Measurements from ENCODE around the gene USP40. TPM values are rescaled to one million over a fixed set of nuclear protein-coding genes. Genes with fewer than 3 reads are reported as not detected.

USP40 gene
- total and polyA plus RNA-seq, 2 experiments from 2014 or later: 5.7 to 11.7 TPM

- Histone ChIP-seq H3K9me2 (ENCODE audit: insufficient read depth) (0 out of 2 replicates have a peak, but pooled peaks cover 4% of the 10 kb centered on the region), H3K36me3 (ENCODE audit: insufficient read depth) (no peaks in the 10 kb centered on the region), H3K4me2 (no peak overlapping the region), H3F3A (replicated peaks; ENCODE audit: low read depth) (no peaks in the 10 kb centered on the region), H4K20me1 (replicated peaks; ENCODE audit: insufficient read depth) (no peaks in the 10 kb centered on the region; the same call in 1 of the 2 replicates), H3K4me1 (ENCODE audit: insufficient read depth) (no peaks in the 10 kb centered on the region), H2AFZ (no peak overlapping the region), H3K27me3 (ENCODE audit: insufficient read depth) (no peaks in the 10 kb centered on the region), H3K79me2 (replicated peaks; ENCODE audit: insufficient read depth) (no peaks in the 10 kb centered on the region), H3K27ac (ENCODE audit: low read depth) (no peak overlapping the region), H3K4me3 (no peak overlapping the region)
- DNase-seq (ENCODE audit: low spot score) (no peak), ATAC-seq (no peak)
- TF ChIP-seq CREB1 (CRISPR knock-in tag; IDR thresholded peaks at IDR 0.05; ENCODE audit: low read depth): no peak
- no peak for TF ChIP-seq POLR2AphosphoS5 (IDR thresholded peaks at IDR 0.05; ENCODE audit: low read depth)
- TF ChIP-seq, protein P1, sequence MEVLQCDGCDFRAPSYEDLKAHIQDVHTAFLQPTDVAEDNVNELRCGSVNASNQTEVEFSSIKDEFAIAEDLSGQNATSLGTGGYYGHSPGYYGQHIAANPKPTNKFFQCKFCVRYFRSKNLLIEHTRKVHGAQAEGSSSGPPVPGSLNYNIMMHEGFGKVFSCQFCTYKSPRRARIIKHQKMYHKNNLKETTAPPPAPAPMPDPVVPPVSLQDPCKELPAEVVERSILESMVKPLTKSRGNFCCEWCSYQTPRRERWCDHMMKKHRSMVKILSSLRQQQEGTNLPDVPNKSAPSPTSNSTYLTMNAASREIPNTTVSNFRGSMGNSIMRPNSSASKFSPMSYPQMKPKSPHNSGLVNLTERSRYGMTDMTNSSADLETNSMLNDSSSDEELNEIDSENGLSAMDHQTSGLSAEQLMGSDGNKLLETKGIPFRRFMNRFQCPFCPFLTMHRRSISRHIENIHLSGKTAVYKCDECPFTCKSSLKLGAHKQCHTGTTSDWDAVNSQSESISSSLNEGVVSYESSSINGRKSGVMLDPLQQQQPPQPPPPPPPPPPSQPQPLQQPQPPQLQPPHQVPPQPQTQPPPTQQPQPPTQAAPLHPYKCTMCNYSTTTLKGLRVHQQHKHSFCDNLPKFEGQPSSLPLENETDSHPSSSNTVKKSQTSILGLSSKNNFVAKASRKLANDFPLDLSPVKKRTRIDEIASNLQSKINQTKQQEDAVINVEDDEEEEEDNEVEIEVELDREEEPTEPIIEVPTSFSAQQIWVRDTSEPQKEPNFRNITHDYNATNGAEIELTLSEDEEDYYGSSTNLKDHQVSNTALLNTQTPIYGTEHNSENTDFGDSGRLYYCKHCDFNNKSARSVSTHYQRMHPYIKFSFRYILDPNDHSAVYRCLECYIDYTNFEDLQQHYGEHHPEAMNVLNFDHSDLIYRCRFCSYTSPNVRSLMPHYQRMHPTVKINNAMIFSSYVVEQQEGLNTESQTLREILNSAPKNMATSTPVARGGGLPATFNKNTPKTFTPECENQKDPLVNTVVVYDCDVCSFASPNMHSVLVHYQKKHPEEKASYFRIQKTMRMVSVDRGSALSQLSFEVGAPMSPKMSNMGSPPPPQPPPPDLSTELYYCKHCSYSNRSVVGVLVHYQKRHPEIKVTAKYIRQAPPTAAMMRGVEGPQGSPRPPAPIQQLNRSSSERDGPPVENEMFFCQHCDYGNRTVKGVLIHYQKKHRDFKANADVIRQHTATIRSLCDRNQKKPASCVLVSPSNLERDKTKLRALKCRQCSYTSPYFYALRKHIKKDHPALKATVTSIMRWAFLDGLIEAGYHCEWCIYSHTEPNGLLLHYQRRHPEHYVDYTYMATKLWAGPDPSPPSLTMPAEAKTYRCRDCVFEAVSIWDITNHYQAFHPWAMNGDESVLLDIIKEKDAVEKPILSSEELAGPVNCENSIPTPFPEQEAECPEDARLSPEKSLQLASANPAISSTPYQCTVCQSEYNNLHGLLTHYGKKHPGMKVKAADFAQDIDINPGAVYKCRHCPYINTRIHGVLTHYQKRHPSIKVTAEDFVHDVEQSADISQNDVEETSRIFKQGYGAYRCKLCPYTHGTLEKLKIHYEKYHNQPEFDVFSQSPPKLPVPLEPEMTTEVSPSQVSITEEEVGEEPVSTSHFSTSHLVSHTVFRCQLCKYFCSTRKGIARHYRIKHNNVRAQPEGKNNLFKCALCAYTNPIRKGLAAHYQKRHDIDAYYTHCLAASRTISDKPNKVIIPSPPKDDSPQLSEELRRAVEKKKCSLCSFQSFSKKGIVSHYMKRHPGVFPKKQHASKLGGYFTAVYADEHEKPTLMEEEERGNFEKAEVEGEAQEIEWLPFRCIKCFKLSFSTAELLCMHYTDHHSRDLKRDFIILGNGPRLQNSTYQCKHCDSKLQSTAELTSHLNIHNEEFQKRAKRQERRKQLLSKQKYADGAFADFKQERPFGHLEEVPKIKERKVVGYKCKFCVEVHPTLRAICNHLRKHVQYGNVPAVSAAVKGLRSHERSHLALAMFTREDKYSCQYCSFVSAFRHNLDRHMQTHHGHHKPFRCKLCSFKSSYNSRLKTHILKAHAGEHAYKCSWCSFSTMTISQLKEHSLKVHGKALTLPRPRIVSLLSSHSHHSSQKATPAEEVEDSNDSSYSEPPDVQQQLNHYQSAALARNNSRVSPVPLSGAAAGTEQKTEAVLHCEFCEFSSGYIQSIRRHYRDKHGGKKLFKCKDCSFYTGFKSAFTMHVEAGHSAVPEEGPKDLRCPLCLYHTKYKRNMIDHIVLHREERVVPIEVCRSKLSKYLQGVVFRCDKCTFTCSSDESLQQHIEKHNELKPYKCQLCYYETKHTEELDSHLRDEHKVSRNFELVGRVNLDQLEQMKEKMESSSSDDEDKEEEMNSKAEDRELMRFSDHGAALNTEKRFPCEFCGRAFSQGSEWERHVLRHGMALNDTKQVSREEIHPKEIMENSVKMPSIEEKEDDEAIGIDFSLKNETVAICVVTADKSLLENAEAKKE (CRISPR knock-in tag; IDR thresholded peaks at IDR 0.05): no peak
- TF ChIP-seq EZH2 (IDR thresholded peaks at IDR 0.05; ENCODE audit: low read depth, unreplicated experiment): no peak
- no peak for TF ChIP-seq ZNF331 (CRISPR knock-in tag; IDR thresholded peaks at IDR 0.05; ENCODE audit: low read depth)
- TF ChIP-seq STAT1 (IDR thresholded peaks at IDR 0.05; ENCODE audit: unreplicated experiment): no peak
- no peak for TF ChIP-seq NANOG (IDR thresholded peaks at IDR 0.05; ENCODE audit: borderline replicate concordance)
- TF ChIP-seq, protein P2, sequence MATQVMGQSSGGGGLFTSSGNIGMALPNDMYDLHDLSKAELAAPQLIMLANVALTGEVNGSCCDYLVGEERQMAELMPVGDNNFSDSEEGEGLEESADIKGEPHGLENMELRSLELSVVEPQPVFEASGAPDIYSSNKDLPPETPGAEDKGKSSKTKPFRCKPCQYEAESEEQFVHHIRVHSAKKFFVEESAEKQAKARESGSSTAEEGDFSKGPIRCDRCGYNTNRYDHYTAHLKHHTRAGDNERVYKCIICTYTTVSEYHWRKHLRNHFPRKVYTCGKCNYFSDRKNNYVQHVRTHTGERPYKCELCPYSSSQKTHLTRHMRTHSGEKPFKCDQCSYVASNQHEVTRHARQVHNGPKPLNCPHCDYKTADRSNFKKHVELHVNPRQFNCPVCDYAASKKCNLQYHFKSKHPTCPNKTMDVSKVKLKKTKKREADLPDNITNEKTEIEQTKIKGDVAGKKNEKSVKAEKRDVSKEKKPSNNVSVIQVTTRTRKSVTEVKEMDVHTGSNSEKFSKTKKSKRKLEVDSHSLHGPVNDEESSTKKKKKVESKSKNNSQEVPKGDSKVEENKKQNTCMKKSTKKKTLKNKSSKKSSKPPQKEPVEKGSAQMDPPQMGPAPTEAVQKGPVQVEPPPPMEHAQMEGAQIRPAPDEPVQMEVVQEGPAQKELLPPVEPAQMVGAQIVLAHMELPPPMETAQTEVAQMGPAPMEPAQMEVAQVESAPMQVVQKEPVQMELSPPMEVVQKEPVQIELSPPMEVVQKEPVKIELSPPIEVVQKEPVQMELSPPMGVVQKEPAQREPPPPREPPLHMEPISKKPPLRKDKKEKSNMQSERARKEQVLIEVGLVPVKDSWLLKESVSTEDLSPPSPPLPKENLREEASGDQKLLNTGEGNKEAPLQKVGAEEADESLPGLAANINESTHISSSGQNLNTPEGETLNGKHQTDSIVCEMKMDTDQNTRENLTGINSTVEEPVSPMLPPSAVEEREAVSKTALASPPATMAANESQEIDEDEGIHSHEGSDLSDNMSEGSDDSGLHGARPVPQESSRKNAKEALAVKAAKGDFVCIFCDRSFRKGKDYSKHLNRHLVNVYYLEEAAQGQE (IDR thresholded peaks at IDR 0.05; ENCODE audit: unreplicated experiment): no peak
- no peak for TF ChIP-seq JUNB (IDR thresholded peaks at IDR 0.05; ENCODE audit: unreplicated experiment)
- TF ChIP-seq, protein P3, sequence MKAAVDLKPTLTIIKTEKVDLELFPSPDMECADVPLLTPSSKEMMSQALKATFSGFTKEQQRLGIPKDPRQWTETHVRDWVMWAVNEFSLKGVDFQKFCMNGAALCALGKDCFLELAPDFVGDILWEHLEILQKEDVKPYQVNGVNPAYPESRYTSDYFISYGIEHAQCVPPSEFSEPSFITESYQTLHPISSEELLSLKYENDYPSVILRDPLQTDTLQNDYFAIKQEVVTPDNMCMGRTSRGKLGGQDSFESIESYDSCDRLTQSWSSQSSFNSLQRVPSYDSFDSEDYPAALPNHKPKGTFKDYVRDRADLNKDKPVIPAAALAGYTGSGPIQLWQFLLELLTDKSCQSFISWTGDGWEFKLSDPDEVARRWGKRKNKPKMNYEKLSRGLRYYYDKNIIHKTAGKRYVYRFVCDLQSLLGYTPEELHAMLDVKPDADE (IDR thresholded peaks at IDR 0.05): no peak
- no peak for TF ChIP-seq EZH2phosphoT487 (IDR thresholded peaks at IDR 0.05; ENCODE audit: unreplicated experiment)
- no peak for TF ChIP-seq CTCF (conservative IDR thresholded peaks at IDR 0.05; ENCODE audit: low read depth in 2 of 2)
- TF ChIP-seq ZNF114 (CRISPR knock-in tag; IDR thresholded peaks at IDR 0.05): no peak
- H3K9me3 Mint-ChIP-seq: no peaks in the 10 kb centered on the region; the same call in 2 of the 3 replicates
- no peak overlapping the region for H3K4me3 Mint-ChIP-seq
- peaks cover 2% of the 10 kb centered on the region for H3K27me3 Mint-ChIP-seq (ENCODE audit: insufficient read depth, low read depth, poor library complexity)
- H3K4me1 Mint-ChIP-seq: no peaks in the 10 kb centered on the region
- peaks cover 6% of the 10 kb centered on the region; the same call in 2 of the 3 replicates for H3K36me3 Mint-ChIP-seq (ENCODE audit: low read depth)
- H3K27ac Mint-ChIP-seq: no peak overlapping the region
These were observed 131.8 kb downstream of the USP40 start for GRCh38 chr2:233434666-233435330.

All from GM23338 (cell line).